Lower leg skin (tissue), 3 donors: ENCODE measurements around the gene MTSS2.

ENCODE experiments used
- POLR2A ChIP-seq, 2 donors: fragments of 450-650 bp; IDR thresholded peaks; one replicate each; pipeline ENCODE4 v1.6.1; 2016 to 2017; ENCODE audit warnings: antibody characterized with exemption in 2 of 2, mild to moderate bottlenecking in 1 of 2, moderate library complexity in 1 of 2
- TF ChIP-seq, protein P1 (sequence below), 3 donors: fragments of 450-650 bp; IDR thresholded peaks; one replicate each; pipeline ENCODE4 v1.5.1; 2016; ENCODE audit warnings: antibody characterized with exemption in 3 of 3, mild to moderate bottlenecking in 3 of 3, moderate library complexity in 2 of 3

DNA sequence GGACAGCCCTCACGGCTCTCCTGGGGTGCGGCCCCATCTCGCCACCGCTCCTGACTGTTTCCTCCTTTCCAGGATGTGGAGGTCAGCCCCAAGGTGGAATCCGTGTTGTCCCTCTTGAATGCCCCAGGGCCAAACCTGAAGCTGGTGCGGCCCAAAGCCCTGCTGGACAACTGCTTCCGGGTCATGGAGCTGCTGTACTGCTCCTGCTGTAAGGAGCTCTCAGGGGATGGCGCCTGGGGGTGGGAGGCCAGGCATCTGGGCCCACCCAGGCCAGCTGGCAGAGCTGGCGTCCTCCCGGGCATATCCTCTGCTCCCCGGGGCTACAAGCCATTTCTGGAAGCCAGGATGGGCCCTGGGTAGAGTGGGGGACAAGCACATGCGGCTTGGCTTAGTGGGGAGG is 26.3 kb downstream of the MTSS2 start:
- TF ChIP-seq, protein P1, sequence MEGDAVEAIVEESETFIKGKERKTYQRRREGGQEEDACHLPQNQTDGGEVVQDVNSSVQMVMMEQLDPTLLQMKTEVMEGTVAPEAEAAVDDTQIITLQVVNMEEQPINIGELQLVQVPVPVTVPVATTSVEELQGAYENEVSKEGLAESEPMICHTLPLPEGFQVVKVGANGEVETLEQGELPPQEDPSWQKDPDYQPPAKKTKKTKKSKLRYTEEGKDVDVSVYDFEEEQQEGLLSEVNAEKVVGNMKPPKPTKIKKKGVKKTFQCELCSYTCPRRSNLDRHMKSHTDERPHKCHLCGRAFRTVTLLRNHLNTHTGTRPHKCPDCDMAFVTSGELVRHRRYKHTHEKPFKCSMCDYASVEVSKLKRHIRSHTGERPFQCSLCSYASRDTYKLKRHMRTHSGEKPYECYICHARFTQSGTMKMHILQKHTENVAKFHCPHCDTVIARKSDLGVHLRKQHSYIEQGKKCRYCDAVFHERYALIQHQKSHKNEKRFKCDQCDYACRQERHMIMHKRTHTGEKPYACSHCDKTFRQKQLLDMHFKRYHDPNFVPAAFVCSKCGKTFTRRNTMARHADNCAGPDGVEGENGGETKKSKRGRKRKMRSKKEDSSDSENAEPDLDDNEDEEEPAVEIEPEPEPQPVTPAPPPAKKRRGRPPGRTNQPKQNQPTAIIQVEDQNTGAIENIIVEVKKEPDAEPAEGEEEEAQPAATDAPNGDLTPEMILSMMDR (IDR thresholded peaks at IDR 0.05): no peak
- TF ChIP-seq POLR2A (IDR thresholded peaks at IDR 0.05): no peak
